ENCODE results near the gene HKDC1.

Gene HKDC1

GRCh38 chr10:69213591-69214311, 6.4 kb upstream of the HKDC1 start (continued):
- TF ChIP-seq KLF16 (tag by site-specific recombination; IDR thresholded peaks at IDR 0.05) (no peak), KLF10 (tag by site-specific recombination; IDR thresholded peaks at IDR 0.05) (peak; percentile 25; the same call in 1 of the 2 replicates), SCRT1 (tag by site-specific recombination; IDR thresholded peaks at IDR 0.05; ENCODE audit: borderline replicate concordance) (no peak), ZBTB1 (tag by site-specific recombination; IDR thresholded peaks at IDR 0.05) (no peak), ZNF398 (tag by site-specific recombination; IDR thresholded peaks at IDR 0.05) (peak; percentile 36), ZNF24 (tag by site-specific recombination; IDR thresholded peaks at IDR 0.05) (peak; percentile 46; the same call in 1 of the 2 replicates), ZNF121 (tag by site-specific recombination; IDR thresholded peaks at IDR 0.05) (no peak), SALL2 (tag by site-specific recombination; IDR thresholded peaks at IDR 0.05; ENCODE audit: borderline replicate concordance) (no peak), ZBTB44 (tag by site-specific recombination; IDR thresholded peaks at IDR 0.05) (no peak), ZBTB49 (tag by site-specific recombination; IDR thresholded peaks at IDR 0.05; ENCODE audit: low read depth) (no peak), ZNF426 (tag by site-specific recombination; IDR thresholded peaks at IDR 0.05) (no peak), ZBTB48 (tag by site-specific recombination; IDR thresholded peaks at IDR 0.05) (no peak), HIC1 (tag by site-specific recombination; IDR thresholded peaks at IDR 0.05) (peak; percentile 86), ZNF169 (tag by site-specific recombination; IDR thresholded peaks at IDR 0.05) (no peak), PRDM4 (tag by site-specific recombination; IDR thresholded peaks at IDR 0.05) (peak; percentile 34; the same call in 1 of the 2 replicates), MZF1 (tag by site-specific recombination; IDR thresholded peaks at IDR 0.05; ENCODE audit: borderline replicate concordance) (no peak), INSM2 (tag by site-specific recombination; IDR thresholded peaks at IDR 0.05) (peak; percentile 63), ZNF560 (tag by site-specific recombination; IDR thresholded peaks at IDR 0.05; ENCODE audit: borderline replicate concordance) (no peak; the same call in 1 of the 2 replicates), ZNF510 (tag by site-specific recombination; IDR thresholded peaks at IDR 0.05; ENCODE audit: insufficient replicate concordance) (no peak), ZNF148 (tag by site-specific recombination; IDR thresholded peaks at IDR 0.05; ENCODE audit: borderline replicate concordance) (no peak), ZSCAN23 (tag by site-specific recombination; IDR thresholded peaks at IDR 0.05) (peak; percentile 62; the same call in 1 of the 2 replicates)
